Non-pigmented ciliary epithelial cell (primary cell): ENCODE measurements around the gene ARHGAP4.

Experiments used
- DNase-seq: peaks from one replicate; pipeline ENCODE4 v3.0.0-alpha.2; 2010; ENCODE audit warnings: low read depth

Gene ARHGAP4

DNA sequence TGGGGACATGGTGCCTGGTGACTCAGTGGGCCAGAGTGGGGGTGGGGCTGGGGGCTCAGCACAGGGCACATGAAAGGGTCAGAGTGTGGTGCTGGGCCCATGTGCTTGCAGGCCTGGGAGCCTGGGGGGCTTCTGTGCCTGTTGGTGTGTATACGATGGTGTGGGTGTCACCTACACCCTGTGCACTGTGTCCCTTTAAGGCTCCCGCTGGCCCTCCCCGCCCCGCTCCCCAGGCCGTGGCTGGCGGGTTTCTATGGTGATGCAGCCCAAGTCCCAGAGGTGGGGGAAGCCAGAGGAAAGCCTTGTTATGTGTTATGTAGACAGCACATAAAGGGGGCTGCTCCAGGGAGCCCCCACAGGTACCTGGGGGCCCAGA, 45.6 kb downstream of the ARHGAP4 start:
- DNase-seq: no peak

- no peak for DNase-seq
These were observed 46.2 kb downstream of the ARHGAP4 start for GRCh38 chrX:153879741-153880439.

- no peak for DNase-seq
These were observed 47.0 kb downstream of the ARHGAP4 start for GRCh38 chrX:153878969-153879653.

- no peak for DNase-seq
These were observed 47.7 kb downstream of the ARHGAP4 start for GRCh38 chrX:153878345-153878744.

- DNase-seq: no peak
These were observed 48.3 kb downstream of the ARHGAP4 start for GRCh38 chrX:153877571-153878261.

GRCh38 chrX:153876112-153876491, 50.0 kb downstream of the ARHGAP4 start:
- DNase-seq: no peak

DNA sequence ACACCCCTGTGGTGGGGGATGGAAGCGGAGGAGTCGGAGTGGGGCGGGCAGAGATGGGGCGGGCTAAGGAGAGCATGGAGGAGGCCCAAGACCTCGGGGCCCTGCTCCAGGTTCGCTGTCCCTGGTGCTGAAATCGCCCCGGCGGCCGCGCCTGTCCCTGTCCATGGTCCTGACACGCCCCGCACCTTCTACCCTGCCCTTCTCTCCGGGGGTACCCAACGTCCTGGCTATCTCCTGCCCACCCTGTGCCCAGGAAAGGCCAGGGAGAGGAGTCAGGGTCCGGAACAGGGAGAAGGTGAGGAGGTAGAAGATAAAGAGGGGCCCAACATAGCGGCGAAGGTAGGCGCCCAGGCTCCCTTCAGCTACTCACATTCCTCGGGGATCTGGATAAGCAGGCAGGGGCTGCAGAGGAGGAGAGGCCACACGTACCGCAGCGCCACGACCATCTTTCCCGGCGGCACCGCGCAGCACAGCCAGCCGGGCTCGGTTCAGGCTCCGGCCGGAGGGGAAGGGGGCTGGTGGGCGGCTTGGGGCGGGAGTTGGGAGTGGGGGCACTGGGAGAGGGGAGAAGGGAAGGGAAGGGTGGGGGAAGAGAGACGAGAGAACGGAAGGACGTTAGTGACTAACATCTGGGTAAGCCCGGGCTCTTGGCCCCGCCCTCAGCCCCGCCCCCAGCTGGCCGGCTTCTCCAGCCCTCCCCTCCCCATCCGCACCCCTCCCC, 50.5 kb downstream of the ARHGAP4 start:
- no peak for DNase-seq

DNA sequence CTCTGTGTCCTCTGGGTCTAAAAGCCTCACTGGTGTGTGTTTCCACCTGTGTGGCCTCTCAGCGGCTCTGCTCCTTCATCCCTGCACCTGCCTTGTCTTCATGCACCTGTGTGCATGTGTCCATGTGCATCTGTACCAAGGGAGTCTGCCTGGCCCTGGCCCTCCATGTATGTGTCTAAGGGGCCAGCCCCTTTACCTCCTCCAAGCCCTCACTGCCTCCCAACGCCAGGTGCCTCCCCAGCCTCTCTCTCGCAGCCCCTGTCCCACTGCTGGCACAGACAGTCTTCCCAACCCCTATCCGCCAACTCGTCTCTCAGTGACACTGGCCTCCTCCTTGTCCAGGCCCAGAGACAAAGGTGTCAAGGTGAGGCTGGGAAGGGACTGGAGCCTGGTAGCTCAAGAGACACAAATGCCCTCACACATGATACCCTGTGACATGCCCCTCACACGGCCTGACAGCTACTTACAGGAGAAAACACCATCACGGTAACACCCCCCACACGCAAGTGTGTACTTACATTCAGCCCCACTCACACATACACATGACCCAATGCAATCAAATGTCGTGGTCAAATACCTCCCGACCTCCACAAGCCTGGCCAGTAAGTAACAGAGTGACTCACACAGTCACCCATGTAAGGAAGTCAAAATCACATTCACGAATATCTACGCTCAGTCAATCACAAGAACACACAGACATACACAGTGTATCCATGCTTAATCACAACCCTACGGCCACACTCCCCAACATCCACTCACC, 51.5 kb downstream of the ARHGAP4 start:
- DNase-seq: no peak

DNA sequence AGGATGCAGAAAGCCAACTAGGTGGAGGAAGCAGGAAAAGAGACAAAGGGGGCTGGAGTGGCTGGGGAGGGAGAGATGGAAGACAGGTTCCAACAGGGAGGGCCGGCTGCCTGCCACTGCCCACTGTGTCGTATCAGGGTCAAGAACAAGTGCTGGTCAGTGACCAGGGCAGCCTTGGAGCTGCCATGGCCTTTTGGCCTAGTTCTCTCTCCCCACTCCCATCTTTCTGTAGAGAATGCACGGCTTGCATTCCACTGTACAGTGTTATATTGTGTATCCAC, 52.0 kb downstream of the ARHGAP4 start:
- no peak for DNase-seq

GRCh38 chrX:153873282-153874084, 52.6 kb downstream of the ARHGAP4 start:
- no peak for DNase-seq

DNA sequence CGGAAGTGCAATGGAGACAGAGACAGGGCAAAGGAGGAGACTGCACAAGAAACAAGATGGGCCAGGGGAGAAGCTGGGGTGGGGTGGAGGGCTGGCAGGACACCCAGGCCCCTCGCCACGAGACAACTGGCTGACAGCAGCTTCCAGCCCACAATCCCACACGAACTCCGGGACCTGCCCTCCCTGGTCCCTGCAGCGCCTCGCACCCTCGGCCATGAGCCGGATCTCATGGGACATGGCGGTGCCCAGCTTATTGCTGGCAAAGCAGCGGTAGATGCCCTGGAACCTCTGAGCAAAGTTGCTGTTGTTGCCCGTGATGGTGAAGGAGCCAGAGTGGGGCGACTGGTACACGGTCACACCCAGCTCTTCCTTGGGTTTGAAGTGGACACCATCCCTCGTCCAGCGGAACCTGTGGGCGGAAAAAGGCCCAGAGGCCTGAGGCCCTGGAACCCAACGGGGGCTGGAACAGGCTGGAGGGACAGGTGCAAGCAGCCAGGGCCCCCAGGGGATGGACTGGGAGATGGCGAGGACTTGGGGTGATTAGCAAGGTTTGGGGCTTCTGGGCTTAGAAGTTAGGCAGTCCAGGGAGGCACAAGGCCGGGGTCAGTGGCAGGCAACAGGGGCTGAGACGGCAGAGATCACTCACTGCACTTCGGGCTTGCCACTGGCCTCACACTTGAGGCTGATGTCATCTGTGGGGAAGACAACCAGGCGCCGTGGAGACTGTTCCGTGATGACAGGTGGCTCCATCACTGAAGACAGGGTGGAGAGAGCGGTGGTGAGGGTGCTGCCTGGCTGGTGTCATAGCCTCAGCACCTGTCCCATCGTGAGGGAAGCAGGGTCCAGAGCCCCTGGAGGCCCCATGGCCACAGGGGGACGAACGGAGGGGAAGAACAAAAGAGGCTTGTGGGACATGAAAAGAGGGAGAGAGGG, 53.9 kb downstream of the ARHGAP4 start:
- DNase-seq: no peak

DNA sequence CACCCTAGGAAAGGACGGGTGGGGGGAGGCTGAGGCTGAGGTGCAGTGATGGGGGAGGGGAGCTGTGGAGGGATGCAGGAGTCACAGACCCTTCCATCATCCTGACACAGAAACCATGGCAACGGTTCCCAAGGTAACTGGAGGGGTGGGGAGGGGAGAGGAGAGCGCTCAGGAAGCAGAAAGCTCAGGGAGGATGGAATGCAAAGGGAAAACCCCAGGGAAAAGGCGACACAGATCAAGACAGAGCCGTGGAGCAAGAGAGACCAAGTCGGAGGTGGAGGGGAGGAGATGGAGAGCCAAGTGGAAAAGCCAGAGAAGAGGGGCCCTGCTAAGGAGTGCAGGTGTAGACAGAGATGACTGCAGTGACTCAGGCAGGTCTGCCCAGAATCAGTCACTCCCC, 54.6 kb downstream of the ARHGAP4 start:
- DNase-seq: no peak

DNA sequence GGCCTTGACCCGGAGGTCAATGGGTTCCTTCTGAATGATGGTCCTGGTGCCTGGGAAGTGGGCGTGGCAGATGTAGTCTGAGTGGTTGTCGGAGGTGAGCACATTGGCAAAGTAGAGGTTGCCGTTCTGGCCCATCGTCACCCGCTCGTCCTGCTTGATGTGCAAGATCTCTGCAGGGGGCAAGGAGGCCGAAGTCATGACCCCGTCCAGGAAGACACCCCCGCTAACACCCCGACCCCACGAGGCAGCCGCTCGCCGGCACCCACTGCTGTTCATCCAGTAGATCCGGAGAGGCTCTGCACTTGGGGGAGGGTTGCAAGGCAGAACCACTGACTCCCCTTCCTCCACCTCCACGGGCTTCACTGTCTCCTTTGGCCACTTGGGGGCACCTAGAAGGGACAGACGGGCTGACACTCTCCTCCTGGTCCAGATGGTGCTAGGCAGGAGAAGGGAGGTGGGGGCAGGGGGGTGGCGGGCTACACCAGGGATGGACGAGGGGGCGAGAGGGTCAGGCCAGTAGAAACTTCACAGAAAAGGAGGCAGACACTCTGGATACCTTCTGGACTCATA, 55.2 kb downstream of the ARHGAP4 start:
- DNase-seq: no peak

- no peak for DNase-seq
These were observed 55.8 kb downstream of the ARHGAP4 start for GRCh38 chrX:153870288-153870690.

DNA sequence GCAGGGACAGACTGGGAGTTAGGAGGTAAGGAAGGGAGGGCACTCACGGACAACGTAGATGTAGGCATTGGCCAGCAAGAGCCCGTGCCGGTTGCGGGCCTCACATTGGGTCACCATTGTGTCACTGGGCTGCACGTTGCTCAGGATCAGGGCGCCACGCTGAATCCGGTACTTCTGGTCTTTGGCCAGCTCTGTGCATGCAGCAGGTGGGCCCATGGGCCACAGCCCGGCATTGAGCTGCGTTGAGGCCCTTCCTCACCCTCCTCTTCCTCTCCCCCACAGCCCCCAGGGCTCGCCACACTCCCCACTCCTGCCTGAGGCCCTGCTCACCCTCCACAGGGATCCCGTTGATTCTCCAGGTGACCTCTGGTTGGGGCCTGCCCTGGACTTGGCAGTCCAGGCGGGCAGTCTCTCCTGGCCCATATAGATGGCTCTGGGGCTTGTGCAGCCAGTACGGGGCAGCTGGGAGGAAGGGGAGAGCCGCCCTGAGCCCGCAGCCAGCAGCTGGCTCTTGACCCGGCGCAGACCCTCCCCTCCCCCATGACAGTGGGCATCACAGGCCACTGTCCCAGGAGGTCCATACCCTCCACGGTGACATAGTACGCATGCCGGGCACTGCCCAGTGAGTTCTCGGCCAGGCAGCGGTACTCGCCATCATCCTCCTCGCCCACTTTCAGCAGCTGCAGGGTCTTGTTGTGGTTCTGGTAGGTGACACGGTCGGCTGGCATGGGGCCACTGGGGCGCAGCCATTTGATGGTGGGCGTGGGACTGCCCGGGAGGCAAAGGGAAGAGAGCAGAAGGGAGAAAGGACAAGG, 56.4 kb downstream of the ARHGAP4 start:
- DNase-seq: no peak

DNA sequence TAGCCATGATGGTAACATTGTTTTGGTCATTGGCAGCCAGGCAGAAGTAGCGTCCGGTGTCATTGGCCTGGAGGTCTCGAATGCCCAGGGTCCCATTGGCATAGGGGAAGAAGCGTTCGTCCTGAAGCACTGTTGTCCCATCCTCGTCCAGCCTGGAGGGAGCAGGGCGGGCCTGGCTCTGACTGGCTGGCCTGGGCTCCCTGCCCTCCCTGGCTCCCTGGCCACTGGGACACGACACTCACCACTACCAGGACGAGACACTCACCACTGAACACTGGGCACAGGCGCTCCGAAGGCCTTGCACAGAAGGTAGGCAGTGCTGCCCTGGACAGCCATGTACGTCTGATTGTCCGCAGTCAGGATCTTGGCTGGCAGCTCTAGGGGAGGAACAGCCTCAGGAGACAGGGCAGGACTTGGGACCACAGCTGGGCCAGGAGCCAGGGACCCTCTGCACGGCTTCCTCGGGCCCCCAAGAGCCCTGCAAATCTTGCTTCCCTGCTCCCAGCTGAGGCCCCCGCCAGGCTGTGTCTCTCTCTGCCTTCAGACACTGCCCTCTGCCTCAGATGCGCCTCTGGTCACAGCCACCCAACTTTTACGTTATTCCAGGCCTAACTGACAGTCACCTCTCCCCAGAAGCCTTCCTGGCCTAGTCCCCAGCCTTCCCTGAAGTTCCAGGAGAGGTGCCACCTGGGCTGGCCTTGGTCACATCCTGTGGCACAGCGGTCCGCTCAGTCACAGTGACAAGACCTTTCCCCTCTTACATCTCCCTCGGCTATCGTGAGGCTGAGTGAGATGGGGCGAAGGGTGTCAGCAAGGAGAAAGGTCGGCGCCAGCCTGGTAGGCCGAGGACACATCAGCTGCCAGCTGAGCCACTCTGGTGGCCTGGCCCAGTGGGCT, 57.2 kb downstream of the ARHGAP4 start:
- DNase-seq: no peak

DNA sequence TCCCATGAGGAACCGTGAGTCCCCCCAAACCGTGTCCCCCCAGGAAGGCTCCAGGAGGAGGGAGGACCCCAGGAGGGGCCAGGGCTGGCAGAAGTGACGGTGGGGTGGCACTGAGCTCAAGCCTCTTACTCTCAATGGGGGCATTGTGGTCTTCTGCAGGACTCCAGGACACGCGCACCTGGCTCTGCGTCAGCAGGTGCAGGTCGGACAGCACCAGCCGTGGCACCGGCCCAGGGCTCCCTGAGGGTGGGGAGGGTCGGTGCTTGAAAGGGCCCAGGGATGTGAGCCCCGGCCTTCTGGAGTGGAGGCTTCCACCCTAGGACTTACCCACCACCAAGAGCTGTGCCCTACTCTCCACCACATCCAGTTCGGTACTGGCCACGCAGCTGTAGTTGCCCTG, 58.4 kb downstream of the ARHGAP4 start:
- DNase-seq: no peak

GRCh38 chrX:153867139-153867538, 58.9 kb downstream of the ARHGAP4 start:
- no peak for DNase-seq
